ENCODE measurements around the gene CLDN14.

CLDN14 gene

DNA sequence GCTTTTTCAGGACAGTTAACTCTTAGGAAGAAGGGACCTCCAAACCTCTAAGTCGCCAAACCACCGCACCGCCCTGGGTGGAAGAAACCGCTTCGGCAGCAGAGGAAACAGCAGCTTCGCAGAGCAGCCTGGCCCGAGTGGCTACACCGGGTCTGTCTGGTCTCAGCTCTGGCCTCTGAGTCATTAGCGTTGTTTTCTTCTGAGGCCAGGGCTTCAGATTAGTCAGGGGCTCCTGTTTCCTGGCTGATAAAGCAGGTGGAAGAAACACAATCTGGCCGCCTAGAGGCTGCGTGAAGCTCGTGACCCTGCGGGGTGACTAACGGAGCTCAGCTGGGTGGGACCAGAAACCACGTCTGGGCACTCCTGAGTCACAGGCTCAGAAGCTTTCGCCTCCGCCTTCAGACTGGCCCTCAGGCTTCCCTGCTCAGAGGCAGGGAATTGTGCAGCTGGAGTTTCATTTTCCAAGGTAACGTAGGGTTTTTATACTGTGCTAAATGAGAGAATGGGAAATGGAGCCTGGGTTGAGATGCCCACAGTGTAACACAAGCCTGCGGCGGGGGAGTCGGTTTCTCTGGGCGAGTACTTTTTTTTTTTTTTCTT is 49.9 kb downstream of the CLDN14 start:
- Histone ChIP-seq H3K9me3 (ENCODE audit: control insufficient read depth, low read length) (no peaks in the 10 kb centered on the region), H3K4me1 (ENCODE audit: control insufficient read depth, insufficient read depth, low read length) (peaks cover 16% of the 10 kb centered on the region), H3K27me3 (replicated peaks; ENCODE audit: control insufficient read depth, insufficient read depth, low read length) (no peaks in the 10 kb centered on the region), H3K9ac (ENCODE audit: low read length) (peak overlapping the region; percentile 31), H3K36me3 (ENCODE audit: control insufficient read depth, insufficient read depth, low read length, severe bottlenecking) (no peaks in the 10 kb centered on the region), H3K4me3 (ENCODE audit: low read length) (peak overlapping the region; percentile 65)
- peak; percentile 96 for DNase-seq (ENCODE audit: low read depth)

DNA sequence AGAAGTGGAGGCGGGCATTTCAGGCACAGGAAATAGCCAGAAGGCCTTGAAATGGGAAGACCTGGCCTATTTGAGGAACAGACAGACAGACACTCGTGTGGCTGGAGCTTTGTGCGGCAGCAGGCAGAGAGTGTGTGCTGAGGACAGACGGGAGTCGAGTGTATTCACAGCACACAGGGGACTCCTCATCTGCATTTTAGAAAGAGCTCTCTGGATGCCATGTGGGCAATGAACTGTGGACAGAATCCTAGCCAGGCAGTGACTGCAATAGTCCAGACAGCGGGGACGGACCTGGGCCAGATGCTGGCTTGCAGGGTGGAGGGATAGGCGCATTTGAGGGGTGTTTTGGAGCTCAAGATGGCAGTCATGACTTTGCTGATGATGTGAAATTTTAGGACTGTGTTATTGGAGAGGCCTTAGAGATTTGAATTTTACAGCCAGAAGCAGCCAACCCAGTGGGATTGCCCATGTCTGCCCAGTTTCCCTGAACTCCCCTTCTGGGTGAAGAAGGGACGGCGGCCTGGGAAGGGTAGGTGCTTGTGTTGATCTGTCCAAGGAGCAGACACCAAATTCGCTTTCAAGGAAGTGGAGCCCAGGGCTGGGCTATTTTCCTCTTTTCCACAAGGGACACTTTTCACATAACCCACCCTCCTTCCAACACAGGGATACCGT is 51.0 kb downstream of the CLDN14 start:
- DNase-seq (ENCODE audit: low read depth): no peak
- Histone ChIP-seq H3K9ac (ENCODE audit: low read length) (no peak overlapping the region), H3K4me1 (ENCODE audit: control insufficient read depth, insufficient read depth, low read length) (peaks cover 16% of the 10 kb centered on the region), H3K4me3 (ENCODE audit: low read length) (no peak overlapping the region), H3K36me3 (ENCODE audit: control insufficient read depth, insufficient read depth, low read length, severe bottlenecking) (no peaks in the 10 kb centered on the region), H3K9me3 (ENCODE audit: control insufficient read depth, low read length) (no peaks in the 10 kb centered on the region), H3K27me3 (replicated peaks; ENCODE audit: control insufficient read depth, insufficient read depth, low read length) (no peaks in the 10 kb centered on the region)

DNA sequence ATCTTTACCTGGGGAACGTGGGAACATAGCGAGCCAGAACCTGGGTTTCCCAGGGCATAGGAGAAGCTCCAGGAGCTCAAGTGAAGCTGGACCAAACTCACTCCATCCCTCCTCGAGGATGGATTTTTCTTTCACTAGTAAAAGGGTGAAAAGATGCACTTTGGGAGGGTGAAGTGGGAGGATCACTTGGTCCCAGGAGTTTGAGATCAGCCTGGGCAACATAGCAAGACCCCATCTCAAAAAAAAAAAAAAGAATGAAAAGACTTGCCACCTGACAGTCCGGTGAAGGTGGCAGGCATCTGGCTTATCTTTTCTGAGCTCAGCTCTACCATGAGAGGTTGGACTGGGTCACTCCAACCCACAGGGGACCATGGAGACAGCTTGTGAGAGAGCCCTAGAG is 52.4 kb downstream of the CLDN14 start:
- Histone ChIP-seq H3K9me3 (ENCODE audit: control insufficient read depth, low read length) (no peaks in the 10 kb centered on the region), H3K36me3 (ENCODE audit: control insufficient read depth, insufficient read depth, low read length, severe bottlenecking) (no peaks in the 10 kb centered on the region), H3K4me1 (ENCODE audit: control insufficient read depth, insufficient read depth, low read length) (peaks cover 16% of the 10 kb centered on the region), H3K27me3 (replicated peaks; ENCODE audit: control insufficient read depth, insufficient read depth, low read length) (no peaks in the 10 kb centered on the region), H3K9ac (ENCODE audit: low read length) (no peak overlapping the region), H3K4me3 (ENCODE audit: low read length) (no peak overlapping the region)
- no peak for DNase-seq (ENCODE audit: low read depth)

DNA sequence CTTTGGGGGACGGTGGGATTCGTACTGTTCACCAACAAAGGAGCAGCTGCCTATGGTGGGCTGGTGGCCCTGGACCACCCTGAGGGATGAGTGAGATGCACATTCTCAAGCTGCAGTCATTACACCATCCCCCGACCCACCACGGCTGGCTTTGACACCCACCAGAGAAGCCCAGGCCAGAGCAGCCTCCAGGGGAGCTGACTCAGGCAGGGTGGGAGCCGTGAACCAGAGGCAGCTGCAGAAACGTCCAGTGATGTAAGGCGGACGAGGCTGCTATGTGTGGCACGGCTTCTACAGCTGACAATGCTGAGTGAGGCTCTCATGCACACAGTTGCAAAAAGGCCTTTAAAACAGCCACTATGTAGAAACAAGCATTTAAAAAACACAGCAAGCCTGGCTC is 54.6 kb downstream of the CLDN14 start:
- no peak overlapping the region for H3K9ac ChIP-seq (ENCODE audit: low read length)
- H3K9me3 ChIP-seq (ENCODE audit: control insufficient read depth, low read length): no peaks in the 10 kb centered on the region
- H3K36me3 ChIP-seq (ENCODE audit: control insufficient read depth, insufficient read depth, low read length, severe bottlenecking): no peaks in the 10 kb centered on the region
- no peaks in the 10 kb centered on the region for H3K27me3 ChIP-seq (replicated peaks; ENCODE audit: control insufficient read depth, insufficient read depth, low read length)
- H3K4me3 ChIP-seq (ENCODE audit: low read length): no peak overlapping the region
- DNase-seq (ENCODE audit: low read depth): no peak
- peaks cover 11% of the 10 kb centered on the region for H3K4me1 ChIP-seq (ENCODE audit: control insufficient read depth, insufficient read depth, low read length)

GRCh38 chr21:36424592-36424991 is 55.3 kb downstream of the CLDN14 start:
- no peak overlapping the region for H3K9ac ChIP-seq (ENCODE audit: low read length)
- no peak overlapping the region for H3K4me3 ChIP-seq (ENCODE audit: low read length)
- no peaks in the 10 kb centered on the region for H3K9me3 ChIP-seq (ENCODE audit: control insufficient read depth, low read length)
- no peaks in the 10 kb centered on the region for H3K36me3 ChIP-seq (ENCODE audit: control insufficient read depth, insufficient read depth, low read length, severe bottlenecking)
- H3K27me3 ChIP-seq (replicated peaks; ENCODE audit: control insufficient read depth, insufficient read depth, low read length): no peaks in the 10 kb centered on the region
- DNase-seq (ENCODE audit: low read depth): no peak
- H3K4me1 ChIP-seq (ENCODE audit: control insufficient read depth, insufficient read depth, low read length): peaks cover 8% of the 10 kb centered on the region

GRCh38 chr21:36423771-36424433 is 56.0 kb downstream of the CLDN14 start:
- Histone ChIP-seq H3K4me1 (ENCODE audit: control insufficient read depth, insufficient read depth, low read length) (peaks cover 7% of the 10 kb centered on the region), H3K9me3 (ENCODE audit: control insufficient read depth, low read length) (no peaks in the 10 kb centered on the region), H3K36me3 (ENCODE audit: control insufficient read depth, insufficient read depth, low read length, severe bottlenecking) (no peaks in the 10 kb centered on the region), H3K4me3 (ENCODE audit: low read length) (no peak overlapping the region), H3K27me3 (replicated peaks; ENCODE audit: control insufficient read depth, insufficient read depth, low read length) (no peaks in the 10 kb centered on the region), H3K9ac (ENCODE audit: low read length) (no peak overlapping the region)
- DNase-seq (ENCODE audit: low read depth): no peak

GRCh38 chr21:36422279-36423098 is 57.4 kb downstream of the CLDN14 start:
- Histone ChIP-seq H3K36me3 (ENCODE audit: control insufficient read depth, insufficient read depth, low read length, severe bottlenecking) (no peaks in the 10 kb centered on the region), H3K4me3 (ENCODE audit: low read length) (no peak overlapping the region), H3K27me3 (replicated peaks; ENCODE audit: control insufficient read depth, insufficient read depth, low read length) (no peaks in the 10 kb centered on the region), H3K9me3 (ENCODE audit: control insufficient read depth, low read length) (no peaks in the 10 kb centered on the region), H3K9ac (ENCODE audit: low read length) (no peak overlapping the region), H3K4me1 (ENCODE audit: control insufficient read depth, insufficient read depth, low read length) (peaks cover 3% of the 10 kb centered on the region)
- DNase-seq (ENCODE audit: low read depth): peak; percentile 52

- H3K9me3 ChIP-seq (ENCODE audit: control insufficient read depth, low read length): no peaks in the 10 kb centered on the region
- no peak for DNase-seq (ENCODE audit: low read depth)
- no peak overlapping the region for H3K4me3 ChIP-seq (ENCODE audit: low read length)
- H3K9ac ChIP-seq (ENCODE audit: low read length): no peak overlapping the region
- no peaks in the 10 kb centered on the region for H3K27me3 ChIP-seq (replicated peaks; ENCODE audit: control insufficient read depth, insufficient read depth, low read length)
- no peaks in the 10 kb centered on the region for H3K4me1 ChIP-seq (ENCODE audit: control insufficient read depth, insufficient read depth, low read length)
- H3K36me3 ChIP-seq (ENCODE audit: control insufficient read depth, insufficient read depth, low read length, severe bottlenecking): no peaks in the 10 kb centered on the region
These were observed 59.2 kb downstream of the CLDN14 start for GRCh38 chr21:36420571-36421339.

DNA sequence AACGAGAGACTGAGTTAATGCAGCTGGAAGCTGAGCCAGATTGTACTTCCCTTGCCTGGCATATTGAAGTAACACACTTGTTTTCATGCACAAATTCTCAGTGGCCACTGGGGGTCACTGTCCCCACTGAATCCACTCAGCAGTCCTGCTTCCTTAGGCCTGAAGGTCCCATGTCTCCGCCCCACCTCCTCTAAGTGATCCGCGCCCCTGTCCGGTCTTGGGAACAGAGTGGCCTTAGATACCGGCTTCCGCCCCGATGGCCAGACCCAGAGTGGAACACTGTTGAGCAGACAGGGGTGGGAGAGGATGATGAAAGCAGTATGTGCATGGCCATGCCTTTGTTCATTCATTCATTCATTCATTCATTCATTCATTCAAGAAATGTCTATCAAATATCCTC is 59.9 kb downstream of the CLDN14 start:
- Histone ChIP-seq H3K27me3 (replicated peaks; ENCODE audit: control insufficient read depth, insufficient read depth, low read length) (no peaks in the 10 kb centered on the region), H3K36me3 (ENCODE audit: control insufficient read depth, insufficient read depth, low read length, severe bottlenecking) (no peaks in the 10 kb centered on the region), H3K4me3 (ENCODE audit: low read length) (no peak overlapping the region), H3K9me3 (ENCODE audit: control insufficient read depth, low read length) (no peaks in the 10 kb centered on the region), H3K4me1 (ENCODE audit: control insufficient read depth, insufficient read depth, low read length) (no peaks in the 10 kb centered on the region), H3K9ac (ENCODE audit: low read length) (no peak overlapping the region)
- DNase-seq (ENCODE audit: low read depth): peak; percentile 92

DNA sequence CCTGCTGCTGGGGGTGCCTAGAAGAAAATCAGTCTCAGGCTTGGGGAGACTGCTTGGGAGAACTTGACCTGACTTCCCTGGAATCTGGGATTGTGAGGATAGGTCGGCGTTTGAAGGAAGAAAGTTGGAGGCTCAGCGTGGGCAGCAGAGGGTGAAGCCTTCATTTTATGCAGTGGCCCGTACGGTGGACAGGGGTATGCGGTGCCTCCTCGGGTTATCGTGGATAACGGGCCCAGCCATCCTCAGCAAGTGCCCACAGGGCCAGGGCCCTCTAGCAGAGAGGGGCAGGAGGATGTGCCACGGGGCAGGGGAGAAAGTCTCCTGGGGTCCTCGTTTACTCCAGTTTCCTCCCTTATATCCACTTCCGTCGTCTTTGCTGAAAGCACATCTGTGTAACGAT is 60.7 kb downstream of the CLDN14 start:
- Histone ChIP-seq H3K36me3 (ENCODE audit: control insufficient read depth, insufficient read depth, low read length, severe bottlenecking) (no peaks in the 10 kb centered on the region), H3K9me3 (ENCODE audit: control insufficient read depth, low read length) (no peaks in the 10 kb centered on the region), H3K9ac (ENCODE audit: low read length) (no peak overlapping the region), H3K4me1 (ENCODE audit: control insufficient read depth, insufficient read depth, low read length) (no peaks in the 10 kb centered on the region), H3K27me3 (replicated peaks; ENCODE audit: control insufficient read depth, insufficient read depth, low read length) (no peaks in the 10 kb centered on the region), H3K4me3 (ENCODE audit: low read length) (no peak overlapping the region)
- no peak for DNase-seq (ENCODE audit: low read depth)

Measured in adipocyte (in vitro differentiated cells).